Coronary artery (tissue), 2 donors: ENCODE measurements around the gene MYO7B.

ENCODE experiments used
- DNase-seq: peaks from one replicate; pipeline ENCODE4 v3.0.0-alpha.2; 2017; ENCODE audit warnings: low spot score
- H3K27ac ChIP-seq, 2 donors: fragments of 200-600 bp; sonication (generic); one replicate each; pipeline ENCODE4 v1.5.1; 2016 to 2019
- H3K4me3 ChIP-seq: fragments of 200-600 bp; sonication (generic); 2 replicates; pipeline ENCODE4 v1.5.1; 2016; ENCODE audit warnings: mild to moderate bottlenecking, moderate library complexity
- TF ChIP-seq, protein P1 (sequence below): fragments of 200-600 bp; sonication (generic); IDR thresholded peaks from one replicate; pipeline ENCODE4 v1.5.1; 2019; ENCODE audit warnings: antibody characterized with exemption

MYO7B gene

DNA sequence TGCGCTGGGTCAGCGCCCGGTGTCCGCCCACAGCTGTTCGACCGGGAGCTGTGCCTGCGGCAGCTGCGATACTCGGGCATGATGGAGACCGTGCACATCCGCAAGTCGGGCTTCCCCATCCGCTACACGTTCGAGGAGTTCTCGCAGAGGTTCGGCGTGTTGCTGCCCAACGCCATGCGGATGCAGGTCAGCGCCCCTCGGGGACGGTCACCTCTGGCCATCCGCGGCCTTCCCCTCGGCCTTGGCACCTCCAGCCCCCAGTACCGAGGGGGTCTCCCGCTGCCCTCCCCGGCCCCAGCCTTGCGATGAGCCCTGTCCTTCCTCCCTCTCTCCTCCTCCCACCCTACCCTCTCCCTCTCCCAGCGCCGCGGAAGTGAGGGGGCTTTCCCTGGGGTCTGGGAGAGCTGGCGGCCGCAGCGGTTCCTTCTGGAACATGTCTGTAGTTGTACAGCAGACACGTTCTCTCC lies 57.3 kb downstream of the MYO7B start:
- TF ChIP-seq, protein P1, sequence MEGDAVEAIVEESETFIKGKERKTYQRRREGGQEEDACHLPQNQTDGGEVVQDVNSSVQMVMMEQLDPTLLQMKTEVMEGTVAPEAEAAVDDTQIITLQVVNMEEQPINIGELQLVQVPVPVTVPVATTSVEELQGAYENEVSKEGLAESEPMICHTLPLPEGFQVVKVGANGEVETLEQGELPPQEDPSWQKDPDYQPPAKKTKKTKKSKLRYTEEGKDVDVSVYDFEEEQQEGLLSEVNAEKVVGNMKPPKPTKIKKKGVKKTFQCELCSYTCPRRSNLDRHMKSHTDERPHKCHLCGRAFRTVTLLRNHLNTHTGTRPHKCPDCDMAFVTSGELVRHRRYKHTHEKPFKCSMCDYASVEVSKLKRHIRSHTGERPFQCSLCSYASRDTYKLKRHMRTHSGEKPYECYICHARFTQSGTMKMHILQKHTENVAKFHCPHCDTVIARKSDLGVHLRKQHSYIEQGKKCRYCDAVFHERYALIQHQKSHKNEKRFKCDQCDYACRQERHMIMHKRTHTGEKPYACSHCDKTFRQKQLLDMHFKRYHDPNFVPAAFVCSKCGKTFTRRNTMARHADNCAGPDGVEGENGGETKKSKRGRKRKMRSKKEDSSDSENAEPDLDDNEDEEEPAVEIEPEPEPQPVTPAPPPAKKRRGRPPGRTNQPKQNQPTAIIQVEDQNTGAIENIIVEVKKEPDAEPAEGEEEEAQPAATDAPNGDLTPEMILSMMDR: no peak
- H3K4me3 ChIP-seq: no peak overlapping the region
- DNase-seq: no peak
- no peak overlapping the region for H3K27ac ChIP-seq

DNA sequence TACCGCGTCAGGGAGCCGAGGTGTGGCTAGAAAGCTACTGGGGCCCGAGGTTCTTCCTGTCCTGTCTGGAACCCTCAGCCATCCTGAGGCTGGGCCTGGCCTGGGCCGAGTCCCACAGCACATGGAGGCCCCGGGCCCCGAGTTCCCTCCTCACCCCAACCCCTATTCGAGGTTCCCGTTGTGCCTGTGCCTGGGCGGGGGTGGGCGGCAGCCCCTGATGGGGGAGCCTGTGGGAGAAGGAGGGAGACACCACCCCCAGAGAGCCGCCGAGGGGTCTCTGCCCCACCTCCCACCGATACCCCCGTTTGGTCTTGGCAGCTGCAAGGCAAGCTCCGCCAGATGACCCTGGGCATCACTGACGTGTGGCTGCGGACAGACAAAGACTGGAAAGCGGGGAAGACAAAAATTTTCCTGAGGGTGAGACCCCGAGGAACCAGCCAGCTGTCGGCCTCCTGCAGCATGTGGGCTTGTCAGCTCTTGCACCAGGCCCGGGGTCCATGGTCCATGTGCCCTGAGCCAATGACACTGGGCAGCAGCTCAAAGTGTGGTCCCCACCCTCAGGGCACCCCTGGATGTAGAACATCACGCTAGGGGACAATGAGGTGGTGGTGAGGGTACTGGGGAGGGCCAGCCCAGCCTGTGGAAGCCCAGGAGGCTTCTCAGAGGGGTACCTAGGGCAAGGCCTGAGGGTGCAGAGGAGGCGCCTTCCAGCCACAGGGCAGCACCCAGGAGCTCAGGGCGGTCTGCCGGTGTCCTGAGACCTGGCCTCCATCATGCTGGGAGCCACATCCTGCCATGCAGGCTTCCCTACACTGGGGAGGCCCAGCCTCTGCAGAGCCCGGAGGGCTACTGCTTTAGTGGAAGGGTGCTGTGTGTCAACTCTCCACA lies 58.0 kb downstream of the MYO7B start:
- no peak overlapping the region for H3K4me3 ChIP-seq
- peak; percentile 66 for DNase-seq
- TF ChIP-seq, protein P1: no peak
- no peak overlapping the region for H3K27ac ChIP-seq

DNA sequence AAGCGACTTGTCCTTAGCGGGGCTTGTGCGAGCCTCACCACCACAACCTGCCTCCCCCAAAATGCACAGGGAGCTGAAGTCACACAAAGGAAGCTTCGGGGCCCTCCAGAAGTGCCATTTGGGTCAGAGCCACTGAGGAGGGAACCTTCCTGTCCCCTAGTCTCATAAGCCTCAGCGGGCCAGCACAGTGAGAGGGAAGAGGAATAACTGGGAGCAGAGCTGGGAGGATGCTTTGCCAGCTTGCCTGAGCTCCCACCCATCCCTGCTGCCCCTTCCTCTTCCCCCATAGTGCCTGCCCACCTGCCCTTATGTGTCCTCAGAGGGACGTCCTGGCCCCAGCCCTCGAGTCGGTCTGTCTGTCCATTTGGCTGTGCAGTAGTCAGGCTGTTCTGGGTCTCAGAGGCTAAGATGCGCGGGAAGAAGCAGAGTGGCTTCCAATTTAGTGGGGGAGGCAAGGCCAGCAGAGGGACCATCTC lies 58.7 kb downstream of the MYO7B start:
- TF ChIP-seq, protein P1: no peak
- no peak overlapping the region for H3K4me3 ChIP-seq
- H3K27ac ChIP-seq: no peak overlapping the region
- DNase-seq: peak; percentile 58

DNA sequence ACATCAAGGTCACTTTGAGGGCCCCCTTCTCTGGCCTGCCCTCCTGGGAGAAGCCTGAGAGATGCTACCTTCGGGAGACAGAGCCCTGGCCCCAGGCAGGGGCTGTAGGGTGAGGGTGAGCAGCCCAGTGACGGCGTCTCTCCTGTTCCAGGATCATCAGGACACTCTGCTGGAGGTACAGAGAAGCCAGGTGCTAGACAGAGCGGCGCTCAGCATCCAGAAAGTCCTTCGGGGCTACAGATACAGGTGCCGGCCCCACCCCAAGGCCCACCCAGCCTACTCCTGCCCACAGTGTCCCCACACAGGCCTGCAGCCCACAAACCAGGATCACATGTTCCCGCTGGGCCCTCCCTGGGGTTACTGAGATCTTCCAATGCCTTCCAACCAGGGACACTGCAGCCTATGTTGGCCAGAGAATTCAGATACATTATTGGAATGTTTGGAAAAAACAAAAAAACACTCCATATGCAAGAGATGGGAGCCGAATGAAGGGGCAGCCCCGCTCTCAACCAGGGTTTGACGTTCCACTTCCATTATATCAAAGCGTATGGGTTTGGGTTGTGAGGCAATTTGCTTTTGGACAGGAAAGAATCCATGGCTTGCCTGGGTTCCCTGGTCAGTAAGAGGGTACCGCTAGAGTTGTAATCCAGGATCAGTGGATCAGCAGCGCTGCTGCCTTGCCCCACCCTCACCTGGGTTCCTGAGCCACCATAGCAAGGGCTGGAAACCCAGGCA lies 61.0 kb downstream of the MYO7B start:
- Histone ChIP-seq H3K27ac (no peak overlapping the region), H3K4me3 (no peak overlapping the region)
- TF ChIP-seq, protein P1: no peak
- DNase-seq: peak; percentile 47

DNA sequence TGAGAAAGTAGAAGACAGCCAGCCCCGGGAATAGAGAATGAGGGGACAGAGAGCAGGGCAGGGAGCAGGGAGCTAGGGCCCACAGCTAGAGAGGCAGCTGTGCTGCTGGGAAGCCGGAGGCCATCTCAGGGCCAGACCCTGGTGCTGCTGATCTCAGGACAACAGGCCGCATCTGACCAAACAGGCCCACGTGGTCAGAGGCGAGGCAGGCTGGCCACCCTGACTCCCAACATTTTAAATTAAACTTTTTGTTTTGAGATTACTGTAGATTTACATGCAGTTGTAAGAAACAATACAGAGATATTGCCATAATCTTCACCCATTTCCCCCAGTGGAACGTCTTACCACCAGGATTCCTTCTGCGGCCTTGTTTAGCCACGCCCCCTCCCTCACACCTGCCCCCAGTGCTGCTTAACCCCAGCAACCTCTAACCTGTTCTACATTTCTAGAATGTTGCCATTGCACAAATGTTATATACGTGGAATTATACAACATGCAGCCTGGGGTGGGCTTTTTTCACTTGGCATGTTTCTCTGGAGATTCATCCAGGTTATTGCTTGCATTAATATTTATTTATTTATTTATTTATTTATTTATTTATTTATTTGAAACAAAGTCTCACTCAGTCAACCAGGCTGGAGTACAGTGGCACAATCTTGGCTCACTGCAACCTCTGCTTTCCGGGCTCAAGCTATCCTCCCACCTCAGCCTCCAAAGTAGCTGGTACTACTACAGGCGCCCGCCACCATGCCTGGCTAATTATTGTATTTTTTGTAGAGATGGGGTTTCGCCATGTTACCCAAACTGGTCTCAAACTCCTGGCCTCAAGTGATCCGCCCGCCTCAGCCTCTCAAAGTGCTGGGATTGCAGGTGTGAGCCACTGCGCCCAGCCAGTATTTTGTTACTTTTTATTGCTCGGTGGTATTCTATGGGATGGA lies 61.8 kb downstream of the MYO7B start:
- H3K27ac ChIP-seq: no peak overlapping the region
- DNase-seq: peak; percentile 16
- no peak overlapping the region for H3K4me3 ChIP-seq
- TF ChIP-seq, protein P1: no peak

DNA sequence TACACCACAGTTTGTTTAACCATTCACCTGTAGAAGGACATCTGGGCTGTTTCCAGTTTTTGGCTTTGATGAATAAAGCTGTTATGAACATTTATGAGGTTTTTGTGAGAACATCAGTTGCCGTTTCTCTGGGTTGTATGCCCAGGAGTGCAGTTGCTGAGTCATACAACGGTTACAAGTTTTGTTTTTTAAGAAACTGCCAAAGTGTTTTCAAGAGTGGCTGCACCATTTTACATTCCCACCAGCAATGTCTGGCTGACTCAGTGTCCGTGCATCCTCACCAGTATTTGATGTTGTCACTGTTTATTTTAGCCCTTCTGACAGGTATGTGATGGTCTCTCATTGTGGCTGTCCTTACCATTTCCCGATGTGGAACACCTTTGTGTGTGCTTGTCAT lies 62.5 kb downstream of the MYO7B start:
- no peak overlapping the region for H3K4me3 ChIP-seq
- TF ChIP-seq, protein P1: no peak
- peak; percentile 11 for DNase-seq
- H3K27ac ChIP-seq: no peak overlapping the region
